Motor neuron (in vitro differentiated cells): ENCODE data around the gene SORCS3. TPM values are rescaled to one million over a fixed set of nuclear protein-coding genes. Genes with fewer than 3 reads are reported as not detected.
A peak's percentile ranks its signal among the peaks of the same experiment; 100 is the strongest.

ENCODE experiments used
- ATAC-seq, 8 experiments: fragments of 200-7000 bp; cut with Tn5 transposase; replicated peaks in 6 of 8; 2 replicates each; pipeline ENCODE4 v1.8.0; 2021; ENCODE audit warnings: mild to moderate bottlenecking in 8 of 8, moderate library complexity in 8 of 8
- H3K27ac ChIP-seq, 2 donors: fragments of 250-450 bp; sonication (Bioruptor Pico); 2 replicates each; pipeline ENCODE4 v1.9.0; 2021; ENCODE audit warnings: antibody characterized with exemption in 2 of 2, mild to moderate bottlenecking in 2 of 2, moderate library complexity in 1 of 2
- H3K4me1 ChIP-seq, 2 donors: fragments of 250-450 bp; sonication (Bioruptor Pico); replicated peaks in 1 of 2; 2 replicates each; pipeline ENCODE4 v1.6.1; 2021; ENCODE audit warnings: antibody characterized with exemption in 2 of 2, mild to moderate bottlenecking in 2 of 2, moderate library complexity in 1 of 2
- H3K4me3 ChIP-seq, 5 donors: fragments of 250-450 bp; sonication (Bioruptor Pico); 2 replicates each; pipeline ENCODE4 v1.9.0; 2021; ENCODE audit warnings: antibody characterized with exemption in 5 of 5, mild to moderate bottlenecking in 5 of 5, moderate library complexity in 4 of 5
- WGBS, 10 experiments: fragments of 450-650 bp; shearing (Covaris generic); methylation state at CpG; one replicate each; pipeline ENCODE4 v1.0.0; 2022; 5-methylcytosine and 5-hydroxymethylcytosine counted together
- in situ Hi-C, 9 experiments: fragments of 400-800 bp; cut with MboI; loops; one replicate each; pipeline ENCODE4 v1.15.0; 2021; ENCODE audit warnings: low sequenced_read_pairs in 9 of 9, low pct_unique_long_range_greater_than_20kb in 2 of 9; ENCODE audit not compliant: unreplicated experiment in 9 of 9
- total RNA-seq, 8 experiments: library from RNA; unstranded; fragments of 300-600 nt; gene quantifications; 2 replicates each; pipeline versions ENCODE4 v1.2.3 to v1.2.4, GENCODE V29; 2022

SORCS3 gene
- total RNA-seq, 8 experiments from 2014 or later, result 0.10 to 14.3 (median 7.3) TPM

GRCh38 chr10:105128111-105128510 is 487.0 kb downstream of the SORCS3 start:
- Histone ChIP-seq H3K4me1 (peaks cover 9 to 14% of the 10 kb centered on the region in 2 donors), H3K4me3 (no peak overlapping the region), H3K27ac (no peak overlapping the region)
- WGBS, 10 experiments, result 11 to 93% (median 75%) methylated on average over 1 to 4 of the region's 4 CpGs; no CpG with 5 or more reads in 4 of the 10 experiments
- in situ Hi-C loops, result no loop called here
- ATAC-seq, result no peak

GRCh38 chr10:105138358-105138757 is 497.3 kb downstream of the SORCS3 start:
- ATAC-seq, result no peak
- Histone ChIP-seq H3K4me3 (no peak overlapping the region), H3K27ac (no peak overlapping the region), H3K4me1 (peaks cover 0 to 2% of the 10 kb centered on the region in 2 donors)
- WGBS, 10 experiments, result 7 to 100% (median 100%) methylated on average over 1 to 3 of the region's 3 CpGs; no CpG with 5 or more reads in 3 of the 10 experiments
- in situ Hi-C loops, result no loop called here

DNA sequence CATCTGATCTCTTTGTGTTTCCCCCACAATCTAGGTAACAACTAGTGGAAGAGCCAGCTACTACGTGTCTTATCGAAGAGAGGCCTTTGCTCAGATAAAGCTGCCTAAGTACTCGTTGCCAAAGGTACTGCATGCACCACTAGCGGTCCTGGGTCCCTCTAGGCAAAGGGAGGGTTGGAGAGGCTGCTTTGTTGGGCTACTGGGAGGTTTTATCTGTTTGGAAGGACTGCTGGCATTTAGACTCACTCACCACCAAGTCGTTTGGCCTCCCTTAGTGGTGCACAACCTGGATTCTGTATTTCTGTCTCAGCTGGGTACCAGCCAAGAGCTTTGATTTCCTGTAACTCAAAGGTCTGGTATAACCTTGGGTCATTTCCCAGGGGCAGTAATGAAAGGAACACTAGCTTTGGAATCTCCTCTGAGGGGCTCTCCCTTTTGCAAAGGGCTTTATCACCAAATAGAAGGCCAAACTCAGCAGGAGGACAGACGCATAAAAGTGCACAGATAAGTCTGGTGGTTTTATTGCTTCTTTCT is 498.3 kb downstream of the SORCS3 start:
- 0 to 94% (median 81%) methylated on average over 1 to 5 of the region's 6 CpGs; no CpG with 5 or more reads in 2 of the 10 experiments for WGBS, 10 experiments
- Histone ChIP-seq H3K4me1 (peaks cover 0 to 2% of the 10 kb centered on the region in 2 donors), H3K27ac (no peak overlapping the region), H3K4me3 (no peak overlapping the region)
- in situ Hi-C loops, result no loop called here
- no peak for ATAC-seq

DNA sequence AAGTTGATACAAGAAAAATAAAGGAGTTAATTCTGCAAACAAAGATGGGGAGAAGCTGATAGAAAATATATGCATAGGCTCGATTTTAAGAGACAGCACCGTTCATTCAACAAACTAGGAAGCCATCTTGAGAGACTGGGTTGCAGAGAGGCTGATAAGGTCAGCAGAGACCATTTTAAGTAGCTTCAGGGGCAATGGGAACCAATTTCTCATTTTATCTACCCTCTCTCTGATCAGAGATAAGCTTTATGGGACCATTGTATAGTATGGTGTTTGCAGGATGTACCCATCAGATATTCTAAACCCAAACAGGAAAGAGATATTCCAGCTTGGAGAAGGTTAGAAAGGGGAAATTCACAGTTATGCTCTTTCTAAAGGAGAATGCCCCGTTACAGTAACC is 499.5 kb downstream of the SORCS3 start:
- no peak overlapping the region for H3K27ac ChIP-seq
- H3K4me1 ChIP-seq, result peaks cover 0 to 2% of the 10 kb centered on the region in 2 donors
- WGBS, 10 experiments, result 0 to 100% (median 76%) methylated on average over 2 to 3 of the region's 3 CpGs
- no peak for ATAC-seq
- in situ Hi-C loops, result no loop called here
- H3K4me3 ChIP-seq, result no peak overlapping the region

GRCh38 chr10:105145711-105146110 is 504.6 kb downstream of the SORCS3 start:
- no peak overlapping the region for H3K27ac ChIP-seq
- no peak overlapping the region for H3K4me3 ChIP-seq
- ATAC-seq, result no peak
- in situ Hi-C loops, result no loop called here
- WGBS, 10 experiments, result 0 to 100% (median 38%) methylated on average over 1 to 2 of the region's 2 CpGs; no CpG with 5 or more reads in 2 of the 10 experiments
- H3K4me1 ChIP-seq, result peaks cover 0 to 19% of the 10 kb centered on the region in 2 donors

DNA sequence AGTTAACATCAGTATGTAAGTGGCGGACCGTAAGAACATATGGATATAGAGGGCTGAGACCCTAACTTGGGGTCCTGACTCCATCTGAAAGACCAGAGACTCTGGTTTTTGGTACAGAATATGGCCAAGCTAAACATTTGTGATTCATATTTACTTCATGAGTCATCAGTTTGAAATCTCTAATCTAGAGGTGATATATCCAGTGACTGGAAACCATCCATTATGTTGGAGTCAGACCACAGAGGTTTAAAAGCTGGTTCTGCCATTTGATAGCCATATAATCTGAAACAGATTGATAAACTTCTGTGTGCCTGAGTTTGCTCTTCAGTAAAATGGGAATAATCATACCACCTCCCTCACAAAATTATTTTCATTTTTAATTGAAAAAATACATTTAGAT is 505.3 kb downstream of the SORCS3 start:
- no peak overlapping the region for H3K4me3 ChIP-seq
- 80 to 100% (median 100%) methylated on average over 1 to 2 of the region's 2 CpGs; no CpG with 5 or more reads in 3 of the 10 experiments for WGBS, 10 experiments
- no peak overlapping the region for H3K27ac ChIP-seq
- no peak for ATAC-seq
- peaks cover 2 to 19% of the 10 kb centered on the region in 2 donors for H3K4me1 ChIP-seq
- in situ Hi-C loops, result no loop called here

GRCh38 chr10:105148456-105148855 is 507.4 kb downstream of the SORCS3 start:
- Histone ChIP-seq H3K27ac (no peak overlapping the region), H3K4me3 (no peak overlapping the region), H3K4me1 (peaks cover 2 to 21% of the 10 kb centered on the region in 2 donors)
- 0 to 100% (median 27%) methylated on average over 1 of the region's 1 CpG; no CpG with 5 or more reads in 4 of the 10 experiments for WGBS, 10 experiments
- in situ Hi-C loops, result no loop called here
- ATAC-seq, result peak in 1 of 8 experiments; percentile 52

DNA sequence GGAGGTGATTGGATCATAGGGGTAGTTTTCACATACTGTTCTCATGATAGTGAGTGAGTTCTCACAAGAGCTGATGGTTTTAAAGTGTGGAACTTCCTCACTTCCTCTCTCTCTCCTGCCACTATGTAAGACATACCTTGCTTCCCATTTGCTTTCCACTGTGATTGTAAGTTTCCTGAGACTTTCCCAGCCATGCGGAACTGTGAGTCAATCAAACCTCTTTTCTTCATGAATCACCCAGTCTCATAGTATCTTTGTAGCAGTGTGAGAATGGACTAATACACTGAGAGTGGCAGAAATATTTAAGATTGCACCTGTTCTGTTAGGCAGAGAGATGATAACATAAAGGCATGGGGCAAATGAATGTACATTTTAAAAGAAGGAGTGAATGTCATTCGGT is 507.8 kb downstream of the SORCS3 start:
- no peak overlapping the region for H3K27ac ChIP-seq
- in situ Hi-C loops, result no loop called here
- H3K4me3 ChIP-seq, result no peak overlapping the region
- 34 to 100% (median 80%) methylated on average over 1 to 2 of the region's 2 CpGs; no CpG with 5 or more reads in 1 of the 10 experiments for WGBS, 10 experiments
- H3K4me1 ChIP-seq, result peaks cover 2 to 21% of the 10 kb centered on the region in 2 donors
- ATAC-seq, result no peak

DNA sequence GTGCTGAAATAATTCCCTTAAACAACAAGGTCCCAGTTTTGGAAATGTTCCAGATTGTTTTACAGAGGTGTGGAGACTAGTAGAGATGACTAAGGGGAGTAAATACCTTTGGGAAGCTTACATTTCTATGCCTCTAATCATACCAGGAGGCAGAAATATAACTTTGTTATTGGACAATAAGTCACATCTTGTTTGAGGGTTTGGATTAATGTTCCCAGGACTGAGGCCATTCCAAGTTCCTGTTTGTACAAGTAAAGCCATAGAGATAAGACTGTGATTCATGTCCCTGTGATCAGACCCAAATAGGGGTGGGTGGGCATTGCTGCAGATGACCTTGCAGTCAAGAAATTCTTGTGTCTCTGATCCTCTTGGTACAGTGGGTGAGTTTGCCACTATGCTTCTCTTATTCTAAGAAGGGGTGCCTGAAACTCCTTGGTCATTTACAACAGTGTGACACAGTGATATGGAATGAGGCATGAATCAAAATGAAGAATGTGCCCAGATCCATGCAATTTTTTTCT is 508.3 kb downstream of the SORCS3 start:
- no peak overlapping the region for H3K27ac ChIP-seq
- ATAC-seq, result no peak

DNA sequence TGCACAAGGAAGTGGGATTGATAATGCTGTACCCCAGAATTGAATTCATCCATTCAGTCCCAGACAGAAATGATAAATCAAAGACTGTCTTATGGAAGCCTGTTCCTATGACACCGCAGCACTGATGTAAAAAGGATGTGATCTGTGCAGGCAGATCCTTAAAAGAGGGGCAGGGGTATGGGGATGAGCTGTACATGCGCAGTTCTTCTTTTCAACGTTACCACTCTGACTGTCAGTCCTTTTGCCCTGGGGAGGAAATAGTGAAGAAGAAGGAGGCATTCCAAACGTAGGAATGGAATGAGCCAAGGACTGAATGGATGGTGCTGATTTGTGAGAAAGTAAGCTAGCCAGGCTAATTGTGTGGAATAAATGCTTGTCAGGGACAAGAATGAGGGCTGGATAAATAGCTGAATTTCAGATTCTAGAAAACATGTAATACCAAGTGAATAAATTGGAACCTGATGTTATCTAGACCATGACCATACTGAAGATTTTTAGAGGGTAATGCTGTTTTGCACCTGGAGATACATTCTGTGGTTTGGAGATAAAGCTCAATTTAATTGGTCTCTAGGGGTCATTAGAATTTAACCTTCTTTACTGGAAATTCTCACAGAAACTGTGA is 509.3 kb downstream of the SORCS3 start:
- in situ Hi-C loops, result no loop called here
- H3K4me1 ChIP-seq, result peaks cover 2 to 21% of the 10 kb centered on the region in 2 donors
- H3K4me3 ChIP-seq, result no peak overlapping the region
- ATAC-seq, result peak in 5 of 8 experiments; percentile 26 to 76 (median 38)
- H3K27ac ChIP-seq, result no peak overlapping the region
- WGBS, 10 experiments, result 11 to 92% (median 56%) methylated on average over 2 to 4 of the region's 4 CpGs; no CpG with 5 or more reads in 1 of the 10 experiments

More for the DNA sequence above, 508.3 kb downstream of the SORCS3 start:
- in situ Hi-C loops, result no loop called here
- Histone ChIP-seq H3K4me1 (peaks cover 2 to 21% of the 10 kb centered on the region in 2 donors), H3K4me3 (no peak overlapping the region)

- H3K4me1 ChIP-seq, result peaks cover 2 to 14% of the 10 kb centered on the region in 2 donors
- in situ Hi-C loops, result no loop called here
- no peak overlapping the region for H3K4me3 ChIP-seq
- no peak overlapping the region for H3K27ac ChIP-seq
- no peak for ATAC-seq
- 10 to 100% (median 92%) methylated on average over 1 to 4 of the region's 4 CpGs; no CpG with 5 or more reads in 1 of the 10 experiments for WGBS, 10 experiments
Observed at GRCh38 chr10:105154736-105155135, 513.6 kb downstream of the SORCS3 start.

GRCh38 chr10:105159268-105159667 is 518.2 kb downstream of the SORCS3 start:
- WGBS, 10 experiments, result 0 to 40% (median 30%) methylated on average over 1 of the region's 1 CpG; no CpG with 5 or more reads in 5 of the 10 experiments
- H3K4me3 ChIP-seq, result no peak overlapping the region
- no peak for ATAC-seq
- H3K4me1 ChIP-seq, result no peaks in the 10 kb centered on the region
- in situ Hi-C loops, result no loop called here
- no peak overlapping the region for H3K27ac ChIP-seq

DNA sequence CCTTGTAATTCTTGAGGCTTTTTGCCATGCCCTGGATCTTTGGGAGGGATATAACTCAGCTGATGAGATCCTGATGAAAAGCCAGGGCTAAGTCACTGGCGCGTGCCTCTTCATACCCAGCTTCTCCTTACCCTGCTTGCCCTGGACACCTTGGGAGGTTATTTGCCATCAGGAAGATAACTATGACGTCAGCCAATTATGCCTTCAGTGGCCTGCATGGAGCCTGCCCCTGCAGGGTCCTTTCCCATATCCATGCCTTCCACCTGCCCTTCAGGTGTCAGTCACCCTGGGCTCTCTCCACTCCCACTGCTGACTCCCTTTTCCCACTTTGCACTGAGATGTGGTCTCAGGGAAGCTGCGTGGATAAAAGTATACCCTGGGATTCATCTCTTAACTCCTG is 520.1 kb downstream of the SORCS3 start:
- no peaks in the 10 kb centered on the region for H3K4me1 ChIP-seq
- no peak overlapping the region for H3K27ac ChIP-seq
- 0 to 100% (median 91%) methylated on average over 1 to 2 of the region's 4 CpGs; no CpG with 5 or more reads in 1 of the 10 experiments for WGBS, 10 experiments
- in situ Hi-C loops, result no loop called here
- no peak for ATAC-seq
- H3K4me3 ChIP-seq, result no peak overlapping the region
